IMR-90 (cell line): Measurements from ENCODE around the gene RABL2B.

Experiments used
- CEBPB ChIP-seq: IDR thresholded peaks from 2 replicates; pipeline ENCODE4 v1.6.1; 2012; ENCODE audit warnings: low read depth, low read length, improper control_type of control experiment
- FOS ChIP-seq: fragments of 150-350 bp; IDR thresholded peaks from 2 replicates; pipeline ENCODE4 v1.6.1; 2016; ENCODE audit warnings: low read depth, low read length
- MAFK ChIP-seq: IDR thresholded peaks from 2 replicates; pipeline ENCODE4 v1.6.1; 2012; ENCODE audit warnings: low read depth, low read length, improper control_type of control experiment
- MXI1 ChIP-seq: IDR thresholded peaks from 2 replicates; pipeline ENCODE4 v1.6.1; 2012; ENCODE audit warnings: low read depth, mild to moderate bottlenecking, low read length, moderate library complexity, borderline replicate concordance
- POLR2A ChIP-seq: IDR thresholded peaks from 2 replicates; pipeline ENCODE4 v1.6.1; 2012; ENCODE audit warnings: mild to moderate bottlenecking, low read depth, low read length
- RAD21 ChIP-seq: IDR thresholded peaks from 2 replicates; pipeline ENCODE4 v1.6.1; 2012; ENCODE audit warnings: low read length, improper control_type of control experiment
- RCOR1 ChIP-seq: IDR thresholded peaks from 2 replicates; pipeline ENCODE4 v1.6.1; 2012; ENCODE audit warnings: mild to moderate bottlenecking, low read length, improper control_type of control experiment; ENCODE audit not compliant: insufficient replicate concordance
- SMC3 ChIP-seq: fragments of 150-350 bp; IDR thresholded peaks from 2 replicates; pipeline ENCODE4 v1.6.1; 2016; ENCODE audit warnings: low read depth, mild to moderate bottlenecking, antibody characterized with exemption, low read length, moderate library complexity
- TF ChIP-seq, protein P1 (sequence below): conservative IDR thresholded peaks from 2 replicates; pipeline ENCODE4 v1.5.1; 2012; ENCODE audit warnings: mild to moderate bottlenecking, low read depth, low read length, improper control_type of control experiment
- TF ChIP-seq, protein P2 (sequence below): fragments of 150-350 bp; IDR thresholded peaks from 2 replicates; pipeline ENCODE4 v1.6.1; 2017; ENCODE audit warnings: mild to moderate bottlenecking, antibody characterized with exemption, low read length, low read depth

DNA sequence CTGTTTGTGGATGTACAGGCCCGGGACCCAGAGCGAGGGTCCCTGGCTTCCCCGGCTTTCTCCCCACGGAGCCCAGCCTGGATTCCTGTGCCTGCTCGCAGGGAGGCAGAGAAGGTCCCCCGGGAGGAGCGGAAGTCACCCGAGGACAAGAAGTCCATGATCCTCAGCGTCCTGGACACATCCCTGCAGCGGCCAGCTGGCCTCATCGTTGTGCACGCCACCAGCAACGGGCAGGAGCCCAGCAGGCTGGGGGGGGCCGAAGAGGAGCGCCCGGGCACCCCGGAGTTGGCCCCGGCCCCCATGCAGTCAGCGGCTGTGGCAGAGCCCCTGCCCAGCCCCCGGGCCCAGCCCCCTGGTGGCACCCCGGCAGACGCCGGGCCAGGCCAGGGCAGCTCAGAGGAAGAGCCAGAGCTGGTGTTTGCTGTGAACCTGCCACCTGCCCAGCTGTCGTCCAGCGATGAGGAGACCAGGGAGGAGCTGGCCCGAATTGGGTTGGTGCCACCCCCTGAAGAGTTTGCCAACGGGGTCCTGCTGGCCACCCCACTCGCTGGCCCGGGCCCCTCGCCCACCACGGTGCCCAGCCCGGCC is 62.1 kb downstream of the RABL2B start:
- TF ChIP-seq, protein P1, sequence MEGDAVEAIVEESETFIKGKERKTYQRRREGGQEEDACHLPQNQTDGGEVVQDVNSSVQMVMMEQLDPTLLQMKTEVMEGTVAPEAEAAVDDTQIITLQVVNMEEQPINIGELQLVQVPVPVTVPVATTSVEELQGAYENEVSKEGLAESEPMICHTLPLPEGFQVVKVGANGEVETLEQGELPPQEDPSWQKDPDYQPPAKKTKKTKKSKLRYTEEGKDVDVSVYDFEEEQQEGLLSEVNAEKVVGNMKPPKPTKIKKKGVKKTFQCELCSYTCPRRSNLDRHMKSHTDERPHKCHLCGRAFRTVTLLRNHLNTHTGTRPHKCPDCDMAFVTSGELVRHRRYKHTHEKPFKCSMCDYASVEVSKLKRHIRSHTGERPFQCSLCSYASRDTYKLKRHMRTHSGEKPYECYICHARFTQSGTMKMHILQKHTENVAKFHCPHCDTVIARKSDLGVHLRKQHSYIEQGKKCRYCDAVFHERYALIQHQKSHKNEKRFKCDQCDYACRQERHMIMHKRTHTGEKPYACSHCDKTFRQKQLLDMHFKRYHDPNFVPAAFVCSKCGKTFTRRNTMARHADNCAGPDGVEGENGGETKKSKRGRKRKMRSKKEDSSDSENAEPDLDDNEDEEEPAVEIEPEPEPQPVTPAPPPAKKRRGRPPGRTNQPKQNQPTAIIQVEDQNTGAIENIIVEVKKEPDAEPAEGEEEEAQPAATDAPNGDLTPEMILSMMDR, result no peak
- TF ChIP-seq CEBPB, result no peak
- TF ChIP-seq RAD21, result no peak
- no peak for TF ChIP-seq SMC3
- TF ChIP-seq MAFK, result no peak
- no peak for TF ChIP-seq FOS
- no peak for TF ChIP-seq POLR2A
- no peak for TF ChIP-seq MXI1
- no peak for TF ChIP-seq RCOR1
- TF ChIP-seq, protein P2, sequence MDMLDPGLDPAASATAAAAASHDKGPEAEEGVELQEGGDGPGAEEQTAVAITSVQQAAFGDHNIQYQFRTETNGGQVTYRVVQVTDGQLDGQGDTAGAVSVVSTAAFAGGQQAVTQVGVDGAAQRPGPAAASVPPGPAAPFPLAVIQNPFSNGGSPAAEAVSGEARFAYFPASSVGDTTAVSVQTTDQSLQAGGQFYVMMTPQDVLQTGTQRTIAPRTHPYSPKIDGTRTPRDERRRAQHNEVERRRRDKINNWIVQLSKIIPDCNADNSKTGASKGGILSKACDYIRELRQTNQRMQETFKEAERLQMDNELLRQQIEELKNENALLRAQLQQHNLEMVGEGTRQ, result no peak
